RWPE2 (cell line): ENCODE data around the gene RPTOR.

Source experiments
- ATAC-seq: fragments of 200-7000 bp; cut with Tn5 transposase; 3 replicates; pipeline ENCODE4 v1.9.1; 2021; ENCODE audit warnings: low read depth
- DNase-seq: peaks from one replicate; pipeline ENCODE4 v3.0.0-alpha.2; 2020; ENCODE audit warnings: low spot score
- H3K27ac ChIP-seq: fragments of 450-650 bp; 2 replicates; pipeline ENCODE4 v1.5.1; 2017; ENCODE audit warnings: mild to moderate bottlenecking; ENCODE audit not compliant: poor library complexity, severe bottlenecking
- H3K27me3 ChIP-seq: fragments of 250-450 bp; sonication (Bioruptor Pico); 2 replicates; pipeline ENCODE4 v1.5.1; 2021; ENCODE audit warnings: mild to moderate bottlenecking, moderate library complexity; ENCODE audit not compliant: insufficient read depth, poor library complexity, severe bottlenecking
- H3K36me3 ChIP-seq: fragments of 250-450 bp; sonication (Bioruptor Pico); 2 replicates; pipeline ENCODE4 v1.5.1; 2020; ENCODE audit warnings: low read depth, mild to moderate bottlenecking, moderate library complexity
- H3K4me1 ChIP-seq: fragments of 250-450 bp; sonication (Bioruptor Pico); 2 replicates; pipeline ENCODE4 v1.5.1; 2021; ENCODE audit warnings: mild to moderate bottlenecking, moderate library complexity; ENCODE audit not compliant: insufficient read depth, poor library complexity, severe bottlenecking
- H3K4me3 ChIP-seq: fragments of 250-450 bp; sonication (Bioruptor Pico); 2 replicates; pipeline ENCODE4 v1.5.1; 2021; ENCODE audit warnings: mild to moderate bottlenecking, moderate library complexity; ENCODE audit not compliant: severe bottlenecking
- H3K9me3 ChIP-seq: fragments of 250-450 bp; sonication (Bioruptor Pico); 2 replicates; pipeline ENCODE4 v1.5.1; 2021; ENCODE audit warnings: mild to moderate bottlenecking, moderate library complexity; ENCODE audit not compliant: severe bottlenecking
- CTCF ChIP-seq: fragments of 450-650 bp; IDR thresholded peaks from one replicate; pipeline ENCODE4 v1.5.1; 2017; ENCODE audit warnings: mild to moderate bottlenecking, moderate library complexity; ENCODE audit not compliant: poor library complexity, severe bottlenecking

RPTOR gene

DNA sequence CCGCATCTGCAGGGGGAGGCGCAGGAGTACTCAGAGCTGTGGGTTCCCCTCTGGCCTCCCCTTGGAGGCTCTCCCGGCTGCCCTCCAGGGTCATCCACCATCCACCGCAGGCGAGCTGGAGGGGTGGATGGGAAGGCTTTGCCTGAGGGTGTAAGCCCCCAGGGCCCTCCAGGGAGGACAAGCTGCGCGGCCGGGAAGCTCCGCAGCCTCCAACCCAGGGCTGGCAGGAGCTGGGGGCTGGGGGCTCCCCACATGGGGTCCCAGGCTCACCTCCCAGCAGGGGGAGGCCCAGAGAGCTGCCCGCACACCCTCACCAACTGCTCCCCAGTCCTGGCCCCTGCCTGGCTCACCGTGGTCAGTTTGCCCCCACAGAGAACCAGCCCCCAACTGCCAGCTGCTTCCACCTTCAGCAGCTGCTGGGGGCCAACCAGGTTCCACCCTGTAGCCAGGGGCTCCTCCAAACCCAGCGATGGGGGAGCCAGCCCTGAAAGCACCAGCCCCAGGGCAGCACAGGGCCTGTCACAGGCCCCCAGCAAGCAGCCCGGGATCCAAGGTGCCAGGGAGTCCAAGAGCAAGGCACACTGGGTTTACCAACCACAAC, 427.2 kb downstream of the RPTOR start:
- H3K27me3 ChIP-seq: no peaks in the 10 kb centered on the region
- ATAC-seq (no peak), DNase-seq (no peak)

GRCh38 chr17:80976701-80977100, 432.1 kb downstream of the RPTOR start:
- Histone ChIP-seq H3K9me3 (no peaks in the 10 kb centered on the region), H3K36me3 (no peaks in the 10 kb centered on the region), H3K4me1 (no peaks in the 10 kb centered on the region), H3K27ac (no peak overlapping the region), H3K27me3 (no peaks in the 10 kb centered on the region), H3K4me3 (no peak overlapping the region)
- ATAC-seq (no peak), DNase-seq (no peak)
- TF ChIP-seq CTCF: no peak

More for the DNA sequence above, 427.2 kb downstream of the RPTOR start:
- no peak overlapping the region for H3K4me3 ChIP-seq
- H3K4me1 ChIP-seq: no peaks in the 10 kb centered on the region
- no peak overlapping the region for H3K27ac ChIP-seq
- TF ChIP-seq CTCF: no peak
- H3K9me3 ChIP-seq: no peaks in the 10 kb centered on the region
- no peaks in the 10 kb centered on the region for H3K36me3 ChIP-seq

GRCh38 chr17:80977172-80977571, 432.5 kb downstream of the RPTOR start:
- DNase-seq (no peak), ATAC-seq (no peak)
- H3K4me1 ChIP-seq: no peaks in the 10 kb centered on the region
- H3K36me3 ChIP-seq: no peaks in the 10 kb centered on the region
- H3K27me3 ChIP-seq: no peaks in the 10 kb centered on the region
- H3K9me3 ChIP-seq: no peaks in the 10 kb centered on the region
- H3K4me3 ChIP-seq: no peak overlapping the region
- no peak for TF ChIP-seq CTCF
- no peak overlapping the region for H3K27ac ChIP-seq

GRCh38 chr17:80978499-80979497, 434.2 kb downstream of the RPTOR start:
- no peak overlapping the region for H3K4me3 ChIP-seq
- no peak for DNase-seq
- no peak for TF ChIP-seq CTCF
- H3K9me3 ChIP-seq: no peaks in the 10 kb centered on the region
- H3K4me1 ChIP-seq: no peaks in the 10 kb centered on the region
- ATAC-seq: no peak
- no peaks in the 10 kb centered on the region for H3K27me3 ChIP-seq
- H3K36me3 ChIP-seq: no peaks in the 10 kb centered on the region
- no peak overlapping the region for H3K27ac ChIP-seq
